Left lung (tissue), 10 donors: ENCODE results near the gene SCUBE1. TPM values are rescaled to one million over a fixed set of nuclear protein-coding genes. Genes with fewer than 3 reads are reported as not detected.

Experiments
- ATAC-seq: fragments of 200-7000 bp; cut with Tn5 transposase; one replicate; pipeline ENCODE4 v1.9.1; 2020; ENCODE audit warnings: moderate library complexity
- DNase-seq, 4 donors: peaks; one replicate each; pipeline ENCODE4 v3.0.0-alpha.2; 2013 to 2020
- H3K27ac ChIP-seq, 2 donors: fragments of 200-600 bp; sonication (generic) in 1 of 2; one replicate each; pipeline versions ENCODE4 v1.5.0 to v1.8.0; 2020 to 2021
- H3K27me3 ChIP-seq, 2 donors: fragments of 200-600 bp; sonication (generic) in 1 of 2; one replicate each; pipeline versions ENCODE4 v1.5.0 to v1.8.0; 2020 to 2021
- H3K36me3 ChIP-seq, 2 donors: fragments of 200-600 bp; sonication (generic) in 1 of 2; one replicate each; pipeline versions ENCODE4 v1.5.0 to v1.8.0; 2020 to 2021
- H3K4me1 ChIP-seq, 2 donors: fragments of 200-600 bp; one replicate each; pipeline ENCODE4 v1.8.0; 2021
- H3K4me3 ChIP-seq, 2 donors: fragments of 200-600 bp; sonication (generic) in 1 of 2; one replicate each; pipeline versions ENCODE4 v1.5.0 to v1.8.0; 2020 to 2021; ENCODE audit warnings: mild to moderate bottlenecking in 1 of 2
- H3K9me3 ChIP-seq, 2 donors: fragments of 200-600 bp; sonication (generic) in 1 of 2; one replicate each; pipeline versions ENCODE4 v1.5.0 to v1.8.0; 2020 to 2021
- intact Hi-C, 2 donors: fragments of 100-400 bp; cut with DNase I; formaldehyde crosslinking; loops; one replicate each; pipeline versions ENCODE4 v1.11.2 to v1.14.2; 2022
- polyA plus RNA-seq, 6 donors: library from polyadenylated mRNA; unstranded; fragments of 120-200 nt; gene quantifications; one replicate each; pipeline ENCODE4 v1.2.1, GENCODE V29; 2013; ENCODE audit not compliant: insufficient read length in 6 of 6
- total RNA-seq, 2 donors: library from RNA; stranded (reverse); fragmentation: NEBNext Ultra II Directional; extraction: Animal tissue kit (Norgen Biotek cat#: 25700); gene quantifications; one replicate each; pipeline ENCODE4 v1.2.1, GENCODE V29; 2021
- TF ChIP-seq, protein P1 (sequence below), 2 donors: fragments of 200-600 bp; sonication (generic) in 1 of 2; IDR thresholded peaks; one replicate each; pipeline versions ENCODE4 v1.5.0 to v1.8.0; 2021; ENCODE audit warnings: antibody characterized with exemption in 2 of 2
- donor health status: DM: no; HTN: yes; CAD: no.
- donor health status: DM: no; HTN: no; CAD: no.

The SCUBE1 gene
- total and polyA plus RNA-seq, 8 donors: 1.1 to 5.0 (median 2.0) TPM

GRCh38 chr22:43297270-43298061 is 45.7 kb downstream of the SCUBE1 start:
- intact Hi-C loops: no loop called here
- ATAC-seq: no peak
- peak in 1 of 4 donors; percentile 72 for DNase-seq

DNA sequence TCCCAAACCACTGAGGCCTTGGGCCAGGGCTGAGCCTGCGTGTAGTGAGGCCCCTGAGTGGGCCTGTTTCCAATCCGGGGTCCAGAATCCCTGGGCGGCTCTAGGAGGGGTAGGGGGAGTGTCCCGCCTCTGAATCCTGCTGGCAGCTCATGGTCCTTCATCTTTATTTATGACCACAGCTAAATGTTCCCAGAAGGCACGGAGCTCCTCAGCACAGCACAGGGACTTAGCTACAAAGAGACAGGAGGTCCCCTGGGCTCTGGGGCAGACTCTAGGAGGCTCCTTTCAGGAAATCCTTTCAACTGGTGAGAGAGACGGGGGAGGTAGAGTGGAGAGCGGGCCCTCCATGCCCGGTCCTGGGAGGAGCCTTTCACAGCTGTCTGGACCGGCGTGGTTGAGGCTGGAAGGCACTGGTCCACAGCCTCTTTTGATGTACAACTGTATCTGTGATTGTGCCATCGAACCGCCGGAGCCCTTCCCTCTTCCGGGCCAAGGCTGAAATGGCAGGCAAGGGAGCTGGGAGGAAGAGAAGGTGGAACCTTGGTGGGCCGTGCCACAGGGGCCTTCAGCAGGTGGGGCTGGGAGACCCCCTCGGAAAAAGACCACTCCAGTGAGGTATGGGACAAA is 46.8 kb downstream of the SCUBE1 start:
- peaks cover 0 to 24% of the 10 kb centered on the region in 2 donors for H3K4me1 ChIP-seq
- no peaks in the 10 kb centered on the region for H3K27me3 ChIP-seq
- DNase-seq (peak in 1 of 4 donors; percentile 59), ATAC-seq (no peak)
- H3K36me3 ChIP-seq: no peaks in the 10 kb centered on the region
- H3K27ac ChIP-seq: peak overlapping the region in 1 of 2 donors; percentile 62
- no peak overlapping the region for H3K4me3 ChIP-seq
- intact Hi-C loops: no loop called here
- TF ChIP-seq, protein P1, sequence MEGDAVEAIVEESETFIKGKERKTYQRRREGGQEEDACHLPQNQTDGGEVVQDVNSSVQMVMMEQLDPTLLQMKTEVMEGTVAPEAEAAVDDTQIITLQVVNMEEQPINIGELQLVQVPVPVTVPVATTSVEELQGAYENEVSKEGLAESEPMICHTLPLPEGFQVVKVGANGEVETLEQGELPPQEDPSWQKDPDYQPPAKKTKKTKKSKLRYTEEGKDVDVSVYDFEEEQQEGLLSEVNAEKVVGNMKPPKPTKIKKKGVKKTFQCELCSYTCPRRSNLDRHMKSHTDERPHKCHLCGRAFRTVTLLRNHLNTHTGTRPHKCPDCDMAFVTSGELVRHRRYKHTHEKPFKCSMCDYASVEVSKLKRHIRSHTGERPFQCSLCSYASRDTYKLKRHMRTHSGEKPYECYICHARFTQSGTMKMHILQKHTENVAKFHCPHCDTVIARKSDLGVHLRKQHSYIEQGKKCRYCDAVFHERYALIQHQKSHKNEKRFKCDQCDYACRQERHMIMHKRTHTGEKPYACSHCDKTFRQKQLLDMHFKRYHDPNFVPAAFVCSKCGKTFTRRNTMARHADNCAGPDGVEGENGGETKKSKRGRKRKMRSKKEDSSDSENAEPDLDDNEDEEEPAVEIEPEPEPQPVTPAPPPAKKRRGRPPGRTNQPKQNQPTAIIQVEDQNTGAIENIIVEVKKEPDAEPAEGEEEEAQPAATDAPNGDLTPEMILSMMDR (IDR thresholded peaks at IDR 0.05): no peak
- H3K9me3 ChIP-seq: no peaks in the 10 kb centered on the region

More at GRCh38 chr22:43297270-43298061, 45.7 kb downstream of the SCUBE1 start:
- no peaks in the 10 kb centered on the region for H3K36me3 ChIP-seq
- TF ChIP-seq, protein P1 (IDR thresholded peaks at IDR 0.05): no peak
- no peaks in the 10 kb centered on the region for H3K9me3 ChIP-seq
- H3K27ac ChIP-seq: no peak overlapping the region
- H3K4me1 ChIP-seq: peaks cover 0 to 24% of the 10 kb centered on the region in 2 donors
- H3K4me3 ChIP-seq: no peak overlapping the region
- no peaks in the 10 kb centered on the region for H3K27me3 ChIP-seq

DNA sequence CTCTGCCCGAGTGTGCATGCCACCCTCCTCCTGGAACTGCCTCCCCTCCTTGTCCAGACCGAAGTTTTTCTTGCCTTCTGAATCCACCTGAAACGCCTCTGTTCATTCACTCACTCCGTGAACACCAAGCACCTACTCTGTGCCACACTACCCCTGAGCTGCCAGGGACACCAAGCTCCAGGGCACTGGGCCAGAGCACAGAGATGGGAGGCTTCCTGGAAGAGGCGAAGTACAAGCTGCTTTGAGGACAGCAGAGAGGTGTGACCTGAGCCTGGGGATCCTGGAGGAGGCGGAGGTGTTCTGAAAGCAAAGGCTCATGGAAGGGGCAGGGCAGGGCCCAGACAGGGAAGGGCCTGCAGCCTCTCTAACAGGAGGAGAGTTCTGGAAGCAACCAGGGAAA is 47.5 kb downstream of the SCUBE1 start:
- Histone ChIP-seq H3K4me3 (no peak overlapping the region), H3K9me3 (no peaks in the 10 kb centered on the region), H3K27ac (peak overlapping the region in 1 of 2 donors; percentile 62), H3K4me1 (peaks cover 0 to 24% of the 10 kb centered on the region in 2 donors), H3K27me3 (no peaks in the 10 kb centered on the region), H3K36me3 (no peaks in the 10 kb centered on the region)
- TF ChIP-seq, protein P1 (IDR thresholded peaks at IDR 0.05): no peak
- intact Hi-C loops: no loop called here
- ATAC-seq (no peak), DNase-seq (peak in 1 of 4 donors; percentile 35)

DNA sequence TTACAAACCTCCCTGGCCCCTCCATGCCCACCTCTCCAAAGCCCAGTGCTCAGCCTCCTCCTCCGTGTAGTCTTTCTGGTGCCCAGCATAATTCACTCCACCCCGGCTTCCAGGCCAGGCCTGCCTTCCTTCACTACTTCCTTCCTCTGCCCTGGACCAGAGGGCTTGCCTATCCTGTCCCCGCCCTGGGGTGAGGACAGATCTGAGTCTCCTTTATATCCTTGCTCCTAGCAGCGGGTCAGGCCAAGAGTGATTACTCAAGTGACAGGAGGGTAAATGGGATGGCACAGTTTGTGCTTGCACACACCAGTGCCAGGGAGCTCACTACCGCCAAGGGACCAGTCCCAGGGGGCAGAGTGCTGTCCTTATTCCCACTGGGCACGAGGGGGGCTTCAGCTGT is 48.0 kb downstream of the SCUBE1 start:
- Histone ChIP-seq H3K27me3 (no peaks in the 10 kb centered on the region), H3K27ac (peak overlapping the region in 1 of 2 donors; percentile 62), H3K4me3 (no peak overlapping the region), H3K36me3 (no peaks in the 10 kb centered on the region), H3K9me3 (no peaks in the 10 kb centered on the region), H3K4me1 (peaks cover 3 to 29% of the 10 kb centered on the region in 2 donors)
- TF ChIP-seq, protein P1 (IDR thresholded peaks at IDR 0.05): no peak
- no peak for DNase-seq
- ATAC-seq: no peak
- intact Hi-C loops: no loop called here
